GM12878 (cell line): ENCODE data around the gene FHL3. TPM values are rescaled to one million over a fixed set of nuclear protein-coding genes. Genes with fewer than 3 reads are reported as not detected.
"Not testable (repeated sequence)": the region's sequence is repeated elsewhere in the genome, so short reads cannot be mapped to it uniquely, and the experiment has no call there.

Source experiments
- ATAC-seq: fragments of 200-7000 bp; cut with Tn5 transposase; 3 replicates; pipeline ENCODE4 v1.9.1; 2020; ENCODE audit warnings: mild to moderate bottlenecking, moderate library complexity
- BruUV-seq: library from RNA; stranded (reverse); fragments of 400-500 nt; replicated peaks from 2 replicates; lab custom pipeline; 2021; lab: Mats Ljungman, UMichigan
- CTCF ChIA-PET: fragments of 300-600 bp; sonication (Branson Sonifier 250); formaldehyde crosslinking; extraction: SDS; loops from one replicate; lab custom pipeline; 2021; ENCODE audit warnings: inconsistent platforms; lab: Yijun Ruan, JAX
- POLR2A ChIA-PET: fragments of 350-600 bp; formaldehyde crosslinking; extraction: SDS; loops from one replicate; lab custom pipeline; 2021; ENCODE audit warnings: inconsistent platforms; lab: Charles Lee
- RAD21 ChIA-PET: fragments of 300-600 bp; sonication (Branson Sonifier 250); formaldehyde crosslinking; loops from one replicate; lab custom pipeline; 2023; ENCODE audit warnings: antibody characterized with exemption; ENCODE audit not compliant: unreplicated experiment; lab: Charles Lee
- SMC1A ChIA-PET: fragments of 300-600 bp; sonication (Branson Sonifier 250); formaldehyde crosslinking; loops from one replicate; lab custom pipeline; 2023; ENCODE audit not compliant: unreplicated experiment, uncharacterized antibody; lab: Charles Lee
- DNase-seq: peaks from one replicate; pipeline ENCODE4 v3.0.0-alpha.2; 2011; ENCODE audit warnings: low read depth, low spot score
- FAIRE-seq: peaks from 3 replicates; lab custom pipeline; 2011; peaks lifted over from hg19 to GRCh38; lab: Jason Lieb, UNC
- H2AFZ ChIP-seq: 2 replicates; pipeline ENCODE4 v1.6.0; 2011; ENCODE audit warnings: low read depth, low read length, control low read depth; ENCODE audit not compliant: control insufficient read depth
- H3K27ac ChIP-seq: 2 replicates; pipeline ENCODE4 v1.5.1; 2011; ENCODE audit warnings: control low read depth; ENCODE audit not compliant: control insufficient read depth, insufficient read depth
- H3K27me3 ChIP-seq, 2 experiments: replicated peaks in 1 of 2; 2 replicates each; pipeline versions ENCODE4 v1.6.0 to v1.6.1; 2011; ENCODE audit warnings: low read length in 1 of 2; ENCODE audit not compliant: control insufficient read depth in 2 of 2, insufficient read depth in 2 of 2
- H3K36me3 ChIP-seq, 2 experiments: 2 replicates each; pipeline ENCODE4 v1.5.1; 2011; ENCODE audit warnings: low read length in 1 of 2; ENCODE audit not compliant: control insufficient read depth in 2 of 2, insufficient read depth in 2 of 2
- H3K4me1 ChIP-seq: 2 replicates; pipeline ENCODE4 v1.6.1; 2011; ENCODE audit warnings: mild to moderate bottlenecking, low read length, moderate library complexity, mixed read lengths; ENCODE audit not compliant: control insufficient read depth, insufficient read depth
- H3K4me2 ChIP-seq: 2 replicates; pipeline ENCODE4 v1.6.0; 2011; ENCODE audit warnings: control low read depth; ENCODE audit not compliant: control insufficient read depth, insufficient read depth
- H3K4me3 ChIP-seq: fragments of 200-600 bp; sonication (generic); 2 replicates; pipeline ENCODE4 v1.5.1; 2016
- H3K79me2 ChIP-seq: 2 replicates; pipeline ENCODE4 v1.6.0; 2011; ENCODE audit warnings: low read length; ENCODE audit not compliant: control insufficient read depth, insufficient read depth
- H3K9ac ChIP-seq: 2 replicates; pipeline ENCODE4 v1.8.0; 2011; ENCODE audit warnings: low read length, control low read depth, mixed read lengths; ENCODE audit not compliant: control insufficient read depth, insufficient read depth
- H3K9me3 ChIP-seq: replicated peaks from 3 replicates; pipeline ENCODE4 v1.5.1; 2011; ENCODE audit warnings: mild to moderate bottlenecking, low read length; ENCODE audit not compliant: control insufficient read depth, insufficient read depth
- H4K20me1 ChIP-seq: 2 replicates; pipeline ENCODE4 v1.6.0; 2011; ENCODE audit not compliant: control insufficient read depth, insufficient read depth
- BHLHE40 ChIP-seq, 2 experiments: fragments of 450-650 bp in 1 of 2; IDR thresholded peaks; 2 replicates each; pipeline ENCODE4 v1.6.1; 2011 to 2017; ENCODE audit warnings: low read depth in 2 of 2, borderline replicate concordance in 1 of 2, improper control_type of control experiment in 1 of 2, low read length in 1 of 2, mild to moderate bottlenecking in 1 of 2
- MTA2 ChIP-seq: fragments of 450-650 bp; IDR thresholded peaks from 2 replicates; pipeline ENCODE4 v1.6.1; 2016; ENCODE audit warnings: low read depth, mild to moderate bottlenecking, moderate library complexity
- WGBS: methylation state at CpG from one replicate; pipeline ENCODE4 v1.1.6; 2016; ENCODE audit warnings: low lambda C conversion rate; ENCODE audit not compliant: insufficient replicate concordance, insufficient coverage; ENCODE audit errors: missing lambda C conversion rate; 5-methylcytosine and 5-hydroxymethylcytosine counted together
- in situ Hi-C: fragments of 300-500 bp; cut with MboI; formaldehyde crosslinking; loops from 9 replicates; pipeline ENCODE4 v1.14.3; 2018; ENCODE audit warnings: mixed read lengths
- intact Hi-C: fragments of 100-400 bp; cut with micrococcal nuclease; formaldehyde crosslinking; loops from one replicate; pipeline ENCODE4 v1.14.2; 2022; ENCODE audit not compliant: unreplicated experiment
- polyA plus RNA-seq, 11 experiments: library from polyadenylated mRNA; depleted of rRNA in 4 of 11; unstranded in 6 of 11; stranded (reverse) in 5 of 11; fragments of >200 nt; fragmentation: Nextera tagmentation in 4 of 11; fragmentation: Illumina TruSeq in 1 of 11; extraction: Ambion mirVana in 4 of 11; extraction: Trizol in 1 of 11; gene quantifications; 1 replicate in 1 of 11; 2 replicates in 10 of 11; pipeline versions ENCODE4 v1.2.1 to v1.2.3, GENCODE V29; 2011 to 2016; ENCODE audit warnings: inconsistent platforms in 2 of 11, missing spikeins in 2 of 11, low read depth in 1 of 11
- total RNA-seq, 4 experiments: library from RNA; depleted of rRNA in 3 of 4; stranded (reverse); fragments of >200 nt in 3 of 4; fragmentation: Illumina TruSeq in 1 of 4; extraction: Trizol in 1 of 4; gene quantifications; 2 replicates each; pipeline versions ENCODE4 v1.2.1 to v1.2.3, GENCODE V29; 2013 to 2021

The FHL3 gene
- total and polyA plus RNA-seq, 10 of the 15 experiments (the other 5 are each of a cell fraction or from before 2014, with no cell fraction given): 0.26 to 13.9 (median 7.9) TPM

DNA sequence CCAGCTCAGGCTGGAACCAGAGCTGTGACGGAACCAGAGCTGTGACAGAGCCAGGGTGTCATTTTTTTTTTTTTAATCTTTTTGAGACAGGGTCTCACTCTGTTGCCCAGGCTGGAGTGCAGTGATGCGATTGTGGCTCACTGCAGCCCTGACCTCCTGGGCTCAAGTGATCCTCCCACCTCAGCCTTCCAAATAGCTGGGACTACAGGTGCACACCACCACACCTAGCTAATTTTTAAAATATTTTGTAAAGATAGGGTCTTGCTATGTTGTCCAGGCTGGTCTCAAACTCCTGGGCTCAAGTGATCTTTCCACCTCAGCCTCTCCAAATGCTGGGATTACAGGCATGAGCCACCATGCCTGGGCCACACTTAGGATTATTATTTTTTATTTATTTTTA, 27.7 kb upstream of the FHL3 start:
- ChIA-PET RAD21 (interaction anchor here (1.2 kb wide), 1 partner anchor 39 kb away, joined by 3 read pairs; no protein-coding TSS in a partner anchor), POLR2A (interaction anchor here (1.4 kb wide), 1 partner anchor 10 kb away, joined by 4 read pairs; no protein-coding TSS in a partner anchor), SMC1A (interaction anchor here (0.7 to 1.7 kb wide), 4 partner anchors 28 to 488 kb away, joined by 3 to 6 read pairs (median 4); no protein-coding TSS in a partner anchor), CTCF (interaction anchor here (0.6 to 6.8 kb wide), 5 partner anchors 8 to 341 kb away, joined by 3 to 52 read pairs (median 3); no protein-coding TSS in a partner anchor)
- H3K9ac ChIP-seq, H3K79me2 ChIP-seq, H4K20me1 ChIP-seq, H3K4me3 ChIP-seq, H3K27ac ChIP-seq, H3K4me2 ChIP-seq, H3K36me3 ChIP-seq, BruUV-seq, H2AFZ ChIP-seq, FAIRE-seq, ATAC-seq, DNase-seq, H3K27me3 ChIP-seq, intact Hi-C loops, H3K9me3 ChIP-seq: not testable (repeated sequence)
- WGBS: 100% methylated on average over 2 of the region's 2 CpGs
- peaks cover 36% of the 10 kb centered on the region for H3K4me1 ChIP-seq
- in situ Hi-C loops: loop anchor here (25.0 kb wide), 1 partner anchor 554 kb away; no protein-coding TSS in a partner anchor

DNA sequence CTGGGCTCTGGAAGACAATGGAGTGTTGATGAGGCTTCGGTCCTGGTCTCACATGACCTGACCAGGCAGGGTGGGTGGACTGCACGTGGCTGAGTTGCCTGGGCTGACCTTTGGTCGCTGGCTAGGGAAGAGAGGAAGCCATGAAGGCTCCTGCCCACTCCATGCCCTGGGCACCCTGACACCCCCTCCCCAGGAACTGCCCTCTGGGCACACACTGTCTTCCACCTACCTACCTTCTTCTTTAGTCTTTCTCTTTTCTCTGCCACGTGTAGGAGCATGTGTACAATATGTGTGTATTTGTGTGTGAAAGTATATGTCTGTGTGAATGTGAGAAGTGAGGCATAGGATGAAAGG, 26.2 kb upstream of the FHL3 start:
- no TSS peak for BruUV-seq
- no peak overlapping the region for H3K4me3 ChIP-seq
- CTCF ChIA-PET: interaction anchor here (0.7 to 13.9 kb wide), 3 partner anchors 10 to 39 kb away, joined by 3 to 252 read pairs (median 52); no protein-coding TSS in a partner anchor
- H3K4me2 ChIP-seq: no peak overlapping the region
- H2AFZ ChIP-seq: no peak overlapping the region
- POLR2A ChIA-PET: no interaction called here
- TF ChIP-seq BHLHE40 (IDR thresholded peaks at IDR 0.05; ENCODE audit: borderline replicate concordance in 1 of 2, low read depth in 2 of 2, low read length in 1 of 2) (peak in 1 of 2 experiments; percentile 33; a peak in 1 of 4 replicates), MTA2 (no peak)
- no peak overlapping the region for H3K9ac ChIP-seq
- H3K4me1 ChIP-seq: peaks cover 51% of the 10 kb centered on the region
- FAIRE-seq: no peak
- intact Hi-C loops: no loop called here
- no peaks in the 10 kb centered on the region; a peak in 2 of 4 replicates for H3K36me3 ChIP-seq
- H3K27ac ChIP-seq: no peak overlapping the region
- SMC1A ChIA-PET: interaction anchor here (1.6 to 6.6 kb wide), 2 partner anchors 20 to 40 kb away, joined by 6 to 68 read pairs; no protein-coding TSS in a partner anchor
- H3K27me3 ChIP-seq: no peaks in the 10 kb centered on the region
- DNase-seq: no peak
- no peak for ATAC-seq
- H3K79me2 ChIP-seq: no peaks in the 10 kb centered on the region
- no peaks in the 10 kb centered on the region for H3K9me3 ChIP-seq
- RAD21 ChIA-PET: interaction anchor here (2.0 kb wide), 1 partner anchor 121 kb away, joined by 12 read pairs; no protein-coding TSS in a partner anchor
- in situ Hi-C loops: loop anchor here (25.0 kb wide), 1 partner anchor 556 kb away; no protein-coding TSS in a partner anchor
- WGBS: 54% methylated on average over 4 of the region's 4 CpGs
- no peaks in the 10 kb centered on the region for H4K20me1 ChIP-seq
